Measurements from ENCODE around the gene MALRD1. TPM values are rescaled to one million over a fixed set of nuclear protein-coding genes. Genes with fewer than 3 reads are reported as not detected.
A peak's percentile ranks its signal among the peaks of the same experiment; 100 is the strongest.

The MALRD1 gene
- total and polyA plus RNA-seq, 10 donors, result 0.06 to 1.6 (median 0.43) TPM

GRCh38 chr10:19411119-19411518 lies 362.5 kb downstream of the MALRD1 start:
- H3K9me3 ChIP-seq, result peaks cover 0 to 15% (median 2%) of the 10 kb centered on the region in 8 donors
- 79 to 84% (median 81%) methylated on average over 2 of the region's 2 CpGs for WGBS, 5 donors
- intact Hi-C loops (cut with DNase I; ENCODE audit: low total_unique reads), result loop anchor here (10.0 kb wide), 1 partner anchor 1444 kb away; no protein-coding TSS in a partner anchor
- H3K36me3 ChIP-seq, result no peaks in the 10 kb centered on the region
- H3K4me3 ChIP-seq, result no peak overlapping the region
- H3K27me3 ChIP-seq (replicated peaks in 1 of 7), result no peaks in the 10 kb centered on the region
- TF ChIP-seq, protein P1, sequence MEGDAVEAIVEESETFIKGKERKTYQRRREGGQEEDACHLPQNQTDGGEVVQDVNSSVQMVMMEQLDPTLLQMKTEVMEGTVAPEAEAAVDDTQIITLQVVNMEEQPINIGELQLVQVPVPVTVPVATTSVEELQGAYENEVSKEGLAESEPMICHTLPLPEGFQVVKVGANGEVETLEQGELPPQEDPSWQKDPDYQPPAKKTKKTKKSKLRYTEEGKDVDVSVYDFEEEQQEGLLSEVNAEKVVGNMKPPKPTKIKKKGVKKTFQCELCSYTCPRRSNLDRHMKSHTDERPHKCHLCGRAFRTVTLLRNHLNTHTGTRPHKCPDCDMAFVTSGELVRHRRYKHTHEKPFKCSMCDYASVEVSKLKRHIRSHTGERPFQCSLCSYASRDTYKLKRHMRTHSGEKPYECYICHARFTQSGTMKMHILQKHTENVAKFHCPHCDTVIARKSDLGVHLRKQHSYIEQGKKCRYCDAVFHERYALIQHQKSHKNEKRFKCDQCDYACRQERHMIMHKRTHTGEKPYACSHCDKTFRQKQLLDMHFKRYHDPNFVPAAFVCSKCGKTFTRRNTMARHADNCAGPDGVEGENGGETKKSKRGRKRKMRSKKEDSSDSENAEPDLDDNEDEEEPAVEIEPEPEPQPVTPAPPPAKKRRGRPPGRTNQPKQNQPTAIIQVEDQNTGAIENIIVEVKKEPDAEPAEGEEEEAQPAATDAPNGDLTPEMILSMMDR (IDR thresholded peaks at IDR 0.05 in 8 of 11, conservative IDR thresholded peaks at IDR 0.05 in 3 of 11), result no peak
- TF ChIP-seq POLR2A (IDR thresholded peaks at IDR 0.05), result no peak
- TF ChIP-seq POLR2AphosphoS5 (IDR thresholded peaks at IDR 0.05), result no peak
- H3K4me1 ChIP-seq, result no peaks in the 10 kb centered on the region
- H3K27ac ChIP-seq, result no peak overlapping the region
- no peak for DNase-seq

DNA sequence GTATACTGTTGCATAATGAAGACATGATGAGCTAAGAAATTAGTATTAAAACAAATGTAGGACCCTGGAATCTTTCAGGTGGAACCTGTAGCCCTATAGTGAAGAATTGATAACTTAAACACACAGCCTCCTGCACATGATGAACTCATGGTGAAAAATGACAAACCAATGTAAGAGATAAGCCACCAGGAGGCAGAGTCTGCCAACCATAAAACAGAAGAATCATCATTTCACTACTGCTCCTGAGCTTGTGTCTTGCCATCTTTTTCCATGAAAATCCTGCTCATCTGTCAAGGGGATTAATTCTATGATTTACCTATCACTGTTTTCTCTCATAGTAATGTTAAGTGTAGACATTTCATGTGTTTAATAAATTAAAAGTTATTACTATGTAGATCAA lies 363.9 kb downstream of the MALRD1 start:
- H3K36me3 ChIP-seq, result no peaks in the 10 kb centered on the region
- no peak for TF ChIP-seq POLR2AphosphoS5 (IDR thresholded peaks at IDR 0.05)
- TF ChIP-seq, protein P1 (IDR thresholded peaks at IDR 0.05 in 8 of 11, conservative IDR thresholded peaks at IDR 0.05 in 3 of 11), result peak in 5 of 11 experiments; percentile 15 to 26 (median 22)
- no peak overlapping the region for H3K4me3 ChIP-seq
- intact Hi-C loops (cut with DNase I; ENCODE audit: low total_unique reads), result loop anchor here (10.0 kb wide), 1 partner anchor 1442 kb away; no protein-coding TSS in a partner anchor
- no peak overlapping the region for H3K27ac ChIP-seq
- peaks cover 0 to 15% (median 2%) of the 10 kb centered on the region in 8 donors for H3K9me3 ChIP-seq
- no peak for DNase-seq
- no peaks in the 10 kb centered on the region for H3K27me3 ChIP-seq (replicated peaks in 1 of 7)
- H3K4me1 ChIP-seq, result no peaks in the 10 kb centered on the region

DNA sequence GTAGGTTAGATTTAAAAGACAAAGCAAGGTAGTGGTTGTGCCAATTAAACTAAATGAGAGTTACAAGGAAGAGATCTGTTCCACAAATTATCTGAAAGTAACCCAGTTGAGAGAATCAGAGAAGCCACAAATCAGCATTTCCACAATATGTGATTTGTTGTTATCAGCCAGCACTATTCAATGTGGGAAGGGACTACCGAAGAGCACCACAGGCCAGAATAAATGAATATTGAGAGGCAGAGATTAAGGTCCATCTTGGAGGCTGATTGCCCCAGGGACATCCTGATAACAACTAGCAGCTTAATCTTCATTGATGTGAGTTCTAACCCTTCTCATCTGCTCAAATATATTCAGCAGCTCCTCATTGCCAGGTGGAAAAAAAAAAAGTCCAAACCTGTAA lies 367.6 kb downstream of the MALRD1 start:
- Histone ChIP-seq H3K27ac (no peak overlapping the region), H3K27me3 (replicated peaks in 1 of 7) (no peaks in the 10 kb centered on the region), H3K4me1 (no peaks in the 10 kb centered on the region), H3K9me3 (no peaks in the 10 kb centered on the region), H3K4me3 (no peak overlapping the region), H3K36me3 (no peaks in the 10 kb centered on the region)
- TF ChIP-seq, protein P1 (IDR thresholded peaks at IDR 0.05 in 8 of 11, conservative IDR thresholded peaks at IDR 0.05 in 3 of 11), result no peak
- TF ChIP-seq POLR2AphosphoS5 (IDR thresholded peaks at IDR 0.05), result no peak
- TF ChIP-seq POLR2A (IDR thresholded peaks at IDR 0.05), result no peak
- no peak for DNase-seq
- 60 to 88% (median 73%) methylated on average over 1 of the region's 1 CpG for WGBS, 5 donors
- intact Hi-C loops (cut with DNase I; ENCODE audit: low total_unique reads), result loop anchor here (10.0 kb wide), 1 partner anchor 1439 kb away; no protein-coding TSS in a partner anchor

- no peak for DNase-seq
Measured at GRCh38 chr10:19417740-19418139, 369.1 kb downstream of the MALRD1 start.

GRCh38 chr10:19421674-19422073 lies 373.1 kb downstream of the MALRD1 start:
- intact Hi-C loops (cut with DNase I; ENCODE audit: low total_unique reads), result no loop called here
- no peak for DNase-seq

More at GRCh38 chr10:19417740-19418139, 369.1 kb downstream of the MALRD1 start:
- no peaks in the 10 kb centered on the region for H3K27me3 ChIP-seq (replicated peaks in 1 of 7)
- no peak overlapping the region for H3K4me3 ChIP-seq
- TF ChIP-seq POLR2AphosphoS5 (IDR thresholded peaks at IDR 0.05), result no peak
- WGBS, 5 donors, result 84 to 93% (median 92%) methylated on average over 4 of the region's 4 CpGs
- intact Hi-C loops (cut with DNase I; ENCODE audit: low total_unique reads), result loop anchor here (10.0 kb wide), 1 partner anchor 1437 kb away; no protein-coding TSS in a partner anchor
- H3K27ac ChIP-seq, result no peak overlapping the region
- no peaks in the 10 kb centered on the region for H3K9me3 ChIP-seq
- no peaks in the 10 kb centered on the region for H3K4me1 ChIP-seq
- H3K36me3 ChIP-seq, result no peaks in the 10 kb centered on the region

More at GRCh38 chr10:19421674-19422073, 373.1 kb downstream of the MALRD1 start:
- Histone ChIP-seq H3K27me3 (replicated peaks in 1 of 7) (no peaks in the 10 kb centered on the region), H3K4me1 (no peaks in the 10 kb centered on the region), H3K9me3 (no peaks in the 10 kb centered on the region), H3K4me3 (no peak overlapping the region), H3K27ac (no peak overlapping the region), H3K36me3 (no peaks in the 10 kb centered on the region)
- TF ChIP-seq POLR2AphosphoS5 (IDR thresholded peaks at IDR 0.05) (no peak), POLR2A (IDR thresholded peaks at IDR 0.05) (no peak)
- TF ChIP-seq, protein P1 (IDR thresholded peaks at IDR 0.05 in 8 of 11, conservative IDR thresholded peaks at IDR 0.05 in 3 of 11), result no peak
- 53 to 85% (median 66%) methylated on average over 1 of the region's 1 CpG for WGBS, 5 donors
